Heart left ventricle (tissue), 16 donors: ENCODE data around the gene CNNM3. TPM values are rescaled to one million over a fixed set of nuclear protein-coding genes. Genes with fewer than 3 reads are reported as not detected.

Experiments used
- ATAC-seq, 4 donors: fragments of 200-7000 bp; cut with Tn5 transposase; one replicate each; pipeline ENCODE4 v1.9.1; 2020 to 2022; ENCODE audit warnings: moderate library complexity in 4 of 4, mild to moderate bottlenecking in 3 of 4, moderate number of reproducible peaks in 1 of 4
- DNase-seq, 5 donors: peaks; one replicate each; pipeline ENCODE4 v3.0.0-alpha.2; 2020
- H3K27ac ChIP-seq, 12 donors: fragments of 200-600 bp; sonication (generic) in 4 of 12; one replicate each; pipeline versions ENCODE4 v1.5.0 to v1.8.0; 2016 to 2022; ENCODE audit warnings: mild to moderate bottlenecking in 2 of 12
- H3K27me3 ChIP-seq, 9 donors: fragments of 200-600 bp; sonication (generic) in 2 of 9; one replicate each; pipeline versions ENCODE4 v1.5.1 to v1.8.0; 2016 to 2022; ENCODE audit warnings: mild to moderate bottlenecking in 3 of 9
- H3K36me3 ChIP-seq, 9 donors: fragments of 200-600 bp; sonication (generic) in 2 of 9; one replicate each; pipeline versions ENCODE4 v1.5.0 to v1.8.0; 2018 to 2022; ENCODE audit warnings: mild to moderate bottlenecking in 2 of 9
- H3K4me1 ChIP-seq, 12 donors: fragments of 200-600 bp; sonication (generic) in 4 of 12; one replicate each; pipeline versions ENCODE4 v1.5.0 to v1.8.0; 2016 to 2022; ENCODE audit warnings: mild to moderate bottlenecking in 3 of 12
- H3K4me3 ChIP-seq, 12 donors: fragments of 200-600 bp; sonication (generic) in 4 of 12; one replicate each; pipeline versions ENCODE4 v1.5.0 to v1.8.0; 2017 to 2022; ENCODE audit warnings: mild to moderate bottlenecking in 9 of 12, moderate library complexity in 4 of 12
- H3K9me3 ChIP-seq, 12 donors: fragments of 200-600 bp; sonication (generic) in 4 of 12; one replicate each; pipeline versions ENCODE4 v1.5.0 to v1.8.0; 2016 to 2022; ENCODE audit warnings: mild to moderate bottlenecking in 1 of 12
- CTCF ChIP-seq, 12 donors: fragments of 200-600 bp; sonication (generic) in 4 of 12; IDR thresholded peaks; one replicate each; pipeline versions ENCODE4 v1.5.0 to v1.8.0; 2018 to 2022; ENCODE audit warnings: antibody characterized with exemption in 12 of 12, mild to moderate bottlenecking in 5 of 12
- POLR2A ChIP-seq, 2 donors: fragments of 450-650 bp; IDR thresholded peaks; one replicate each; pipeline ENCODE4 v1.6.1; 2017; ENCODE audit warnings: antibody characterized with exemption in 2 of 2, mild to moderate bottlenecking in 2 of 2, moderate library complexity in 2 of 2
- WGBS, 4 donors: extraction: QIAGEN DNeasy Blood & Tissue Kit in 2 of 4; methylation state at CpG; one replicate each; pipeline versions ENCODE4 v1.1.5 to v1.1.7; 2013 to 2018; 5-methylcytosine and 5-hydroxymethylcytosine counted together
- intact Hi-C, 10 donors: fragments of 100-400 bp; cut with DNase I; formaldehyde crosslinking; loops; one replicate each; pipeline versions ENCODE4 v1.11.1 to v1.14.2; 2022
- polyA plus RNA-seq, 2 donors: library from polyadenylated mRNA; stranded (reverse); fragments of 200-250 nt; gene quantifications; one replicate each; pipeline ENCODE4 v1.2.3, GENCODE V29; 2013
- total RNA-seq, 9 donors: library from RNA; depleted of rRNA in 2 of 9; stranded (reverse); fragments of >200 nt in 2 of 9; fragmentation: NEBNext Ultra II Directional in 3 of 9; extraction: Animal tissue kit (Norgen Biotek cat#: 25700) in 3 of 9; gene quantifications; one replicate each; pipeline versions ENCODE4 v1.1.0 to v1.2.4, GENCODE V29; 2016 to 2023
- donor health status: ischemic (EF 13 %, LVEDD 7.1; RV severe dilation, severe dysfunction).
- donor health status: healthy with polysubstance abuse.
- donor health status: DM: no; HTN: yes; CAD: no.
- donor health status: DM: no; HTN: no; CAD: no.
- donor health status: ischemic (EF 25% LVEDD 6.9; RV normal size, moderate dysfunction).
- donor health status: ischemic (EF 25% LVEDD 5.7; RV mildly dilated, moderate dysfunction).
- donor health status: healthy.
- donor health status: DM: yes; HTN: yes; CAD: no.
- donor health status: ischemic (EF 35%, LVEDD 5.7; RV mildly dilated, moderate dysfunction).
- donor health status: nonischemic (EF 11% LVEDD 7.7; RV severe dilation, severe dysfunction).
- donor health status: DM: yes; HTN: yes; CAD: no.
- donor health status: PGD.
- donor health status: ischemic (EF 29% LVEDD 5.4; RV normal size, mild dysfunction).
- donor health status: nonischemic (EF 23%, LVEDD 6.1; RV moderate dilation, normal function).

The CNNM3 gene
- total and polyA plus RNA-seq, 11 donors: 5.1 to 17.7 (median 10.2) TPM

GRCh38 chr2:96787411-96787810 is 28.7 kb upstream of the CNNM3 start:
- Histone ChIP-seq H3K9me3 (no peaks in the 10 kb centered on the region), H3K27me3 (no peaks in the 10 kb centered on the region), H3K4me1 (peaks cover 0 to 33% (median 19%) of the 10 kb centered on the region in 12 donors), H3K27ac (peak overlapping the region in 7 of 12 donors; percentile 74 to 96 (median 91)), H3K36me3 (no peaks in the 10 kb centered on the region), H3K4me3 (no peak overlapping the region)
- DNase-seq: no peak
- intact Hi-C loops: no loop called here
- WGBS, 4 donors: 93 to 99% (median 97%) methylated on average over 3 of the region's 3 CpGs
- ATAC-seq: no peak
- TF ChIP-seq CTCF (IDR thresholded peaks at IDR 0.05): no peak
- no peak for TF ChIP-seq POLR2A (IDR thresholded peaks at IDR 0.05)

- peak; percentile 68 to 85 (median 76) for DNase-seq
- H3K4me3 ChIP-seq: peak overlapping the region in 11 of 12 donors; percentile 3 to 52 (median 43)
Observed at GRCh38 chr2:96788442-96789244, 27.4 kb upstream of the CNNM3 start.

GRCh38 chr2:96789245-96789617 is 26.8 kb upstream of the CNNM3 start:
- Histone ChIP-seq H3K27me3 (no peaks in the 10 kb centered on the region), H3K4me1 (peaks cover 0 to 49% (median 21%) of the 10 kb centered on the region in 12 donors), H3K4me3 (peak overlapping the region in 10 of 12 donors; percentile 3 to 52 (median 43)), H3K9me3 (no peaks in the 10 kb centered on the region), H3K36me3 (no peaks in the 10 kb centered on the region), H3K27ac (peak overlapping the region; percentile 70 to 96 (median 86))
- intact Hi-C loops: no loop called here
- DNase-seq: no peak
- peak in 3 of 4 donors; percentile 2 to 27 (median 16) for ATAC-seq
- TF ChIP-seq CTCF (IDR thresholded peaks at IDR 0.05): no peak
- no peak for TF ChIP-seq POLR2A (IDR thresholded peaks at IDR 0.05)
- WGBS, 4 donors: 54 to 63% (median 60%) methylated on average over 6 of the region's 6 CpGs

More at GRCh38 chr2:96788442-96789244, 27.4 kb upstream of the CNNM3 start:
- 46 to 63% (median 48%) methylated on average over 15 to 17 of the region's 17 CpGs for WGBS, 4 donors
- H3K36me3 ChIP-seq: no peaks in the 10 kb centered on the region
- intact Hi-C loops: no loop called here
- peaks cover 0 to 45% (median 21%) of the 10 kb centered on the region in 12 donors for H3K4me1 ChIP-seq
- ATAC-seq: peak; percentile 87 to 92 (median 88)
- H3K27ac ChIP-seq: peak overlapping the region; percentile 70 to 96 (median 86)
- TF ChIP-seq POLR2A (IDR thresholded peaks at IDR 0.05) (peak in 1 of 2 donors; percentile 55), CTCF (IDR thresholded peaks at IDR 0.05) (no peak)
- no peaks in the 10 kb centered on the region for H3K27me3 ChIP-seq
- no peaks in the 10 kb centered on the region for H3K9me3 ChIP-seq
